Memory B cell (primary cell): ENCODE data around the gene FAM186B.

Experiments
- ATAC-seq: fragments of 150-1000 bp; cut with Tn5 transposase; 2 replicates; pipeline ENCODE4 v1.10.0; 2021; ENCODE audit warnings: low read depth, mild to moderate bottlenecking, moderate library complexity
- DNase-seq, 2 donors: peaks; one replicate each; pipeline ENCODE4 v3.0.0; 2022; ENCODE audit warnings: low spot score in 2 of 2
- H3K27ac Mint-ChIP-seq: one replicate; pipeline ENCODE4 v1.8.0; 2022; ENCODE audit warnings: mild to moderate bottlenecking, moderate library complexity, mixed read lengths
- H3K27me3 Mint-ChIP-seq: one replicate; pipeline ENCODE4 v1.8.0; 2022; ENCODE audit warnings: mixed read lengths
- H3K36me3 Mint-ChIP-seq: one replicate; pipeline ENCODE4 v1.8.0; 2022; ENCODE audit warnings: mild to moderate bottlenecking, mixed read lengths
- H3K4me1 Mint-ChIP-seq: one replicate; pipeline ENCODE4 v1.8.0; 2022; ENCODE audit warnings: mixed read lengths
- H3K4me3 Mint-ChIP-seq: one replicate; pipeline ENCODE4 v1.8.0; 2022; ENCODE audit warnings: mild to moderate bottlenecking, moderate library complexity, mixed read lengths
- H3K9me3 Mint-ChIP-seq: one replicate; pipeline ENCODE4 v1.8.0; 2022; ENCODE audit warnings: mixed read lengths

FAM186B gene

GRCh38 chr12:49562233-49562632 is 43.2 kb downstream of the FAM186B start:
- Mint-ChIP-seq H3K27ac (no peak overlapping the region), H3K4me1 (peaks cover 6% of the 10 kb centered on the region), H3K9me3 (no peaks in the 10 kb centered on the region), H3K27me3 (no peaks in the 10 kb centered on the region), H3K4me3 (no peak overlapping the region), H3K36me3 (peaks cover 31% of the 10 kb centered on the region)
- no peak for DNase-seq
- no peak for ATAC-seq

DNA sequence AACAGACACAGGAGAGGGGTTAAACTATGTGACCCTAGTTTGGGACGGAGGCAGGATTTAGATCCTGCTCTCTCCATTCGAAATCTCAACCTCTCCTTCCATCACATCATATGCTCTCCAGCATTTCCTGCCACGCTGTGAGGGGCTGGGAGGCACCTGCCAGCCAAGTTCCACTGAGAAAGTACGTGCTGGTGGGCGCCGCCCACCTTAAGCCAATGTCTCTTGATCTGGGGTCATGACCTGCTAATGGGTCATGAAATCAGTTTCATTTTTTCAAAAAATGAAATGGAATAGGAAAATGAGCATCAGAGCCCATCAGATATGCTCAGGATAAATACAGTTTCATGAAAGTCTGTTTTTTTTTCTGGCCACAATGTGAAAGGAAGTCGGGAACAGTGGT is 44.7 kb downstream of the FAM186B start:
- Mint-ChIP-seq H3K27ac (no peak overlapping the region), H3K27me3 (no peaks in the 10 kb centered on the region), H3K36me3 (peaks cover 31% of the 10 kb centered on the region), H3K4me3 (no peak overlapping the region), H3K9me3 (no peaks in the 10 kb centered on the region), H3K4me1 (peaks cover 2% of the 10 kb centered on the region)
- ATAC-seq (no peak), DNase-seq (no peak)

DNA sequence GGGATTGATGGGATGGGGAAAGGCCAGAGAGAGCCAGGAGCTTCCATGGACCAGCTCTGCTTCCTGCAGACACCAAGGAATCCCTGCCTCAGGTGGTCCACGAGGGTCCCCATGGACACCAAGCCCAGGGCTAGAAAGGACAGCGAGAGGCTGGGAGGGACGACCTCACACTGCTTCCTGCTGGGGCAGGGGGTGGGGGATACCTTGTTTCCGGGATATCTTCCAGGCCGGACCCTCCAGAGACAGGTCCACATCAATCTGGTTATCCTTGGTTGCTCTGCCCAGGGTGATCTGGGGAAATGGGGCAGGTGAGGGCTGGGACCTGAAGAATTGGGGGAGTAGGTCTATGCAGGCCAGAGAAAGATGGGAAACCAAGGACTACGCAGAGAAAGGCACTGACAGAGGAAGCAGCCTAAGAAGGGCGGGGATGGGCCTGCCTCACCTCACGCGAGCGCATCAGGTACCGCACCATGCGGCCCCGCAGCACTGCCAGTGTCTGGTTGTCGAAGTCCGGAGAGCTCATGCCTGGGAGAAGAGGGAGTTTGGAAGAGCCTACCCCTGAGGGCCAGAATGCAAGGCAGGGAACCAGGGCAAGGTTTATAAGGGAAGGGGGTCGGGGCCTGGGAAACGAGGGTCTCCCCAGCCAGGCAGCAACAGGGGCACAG is 46.3 kb downstream of the FAM186B start:
- H3K27ac Mint-ChIP-seq, result no peak overlapping the region

GRCh38 chr12:49558526-49558925 is 46.9 kb downstream of the FAM186B start:
- Mint-ChIP-seq H3K4me1 (peaks cover 4% of the 10 kb centered on the region), H3K9me3 (no peaks in the 10 kb centered on the region), H3K27ac (no peak overlapping the region), H3K36me3 (peaks cover 27% of the 10 kb centered on the region), H3K27me3 (no peaks in the 10 kb centered on the region), H3K4me3 (no peak overlapping the region)
- ATAC-seq (no peak), DNase-seq (no peak)

More for the DNA sequence above, 46.3 kb downstream of the FAM186B start:
- no peaks in the 10 kb centered on the region for H3K27me3 Mint-ChIP-seq
- no peaks in the 10 kb centered on the region for H3K9me3 Mint-ChIP-seq
- H3K4me1 Mint-ChIP-seq, result peaks cover 2% of the 10 kb centered on the region
- H3K36me3 Mint-ChIP-seq, result peaks cover 31% of the 10 kb centered on the region
- DNase-seq, result no peak
- H3K4me3 Mint-ChIP-seq, result no peak overlapping the region
- ATAC-seq, result no peak

DNA sequence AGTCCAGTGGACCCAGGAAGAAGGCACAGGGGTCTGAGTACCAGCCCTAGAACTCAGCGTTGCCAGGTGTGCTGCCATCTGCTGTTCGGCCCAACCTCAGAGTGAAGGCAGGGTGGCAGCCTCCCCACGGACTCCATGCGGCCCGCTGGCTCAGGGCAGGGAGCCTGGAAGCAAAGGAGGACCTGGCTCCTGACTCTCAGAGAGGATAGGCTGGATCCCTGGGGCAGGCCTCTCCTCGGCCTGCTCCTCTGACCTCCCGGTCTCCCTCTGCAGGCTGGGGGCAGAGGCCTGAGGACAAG is 47.6 kb downstream of the FAM186B start:
- Mint-ChIP-seq H3K9me3 (no peaks in the 10 kb centered on the region), H3K27ac (no peak overlapping the region), H3K36me3 (peaks cover 25% of the 10 kb centered on the region), H3K4me1 (peaks cover 6% of the 10 kb centered on the region), H3K27me3 (no peaks in the 10 kb centered on the region), H3K4me3 (no peak overlapping the region)
- ATAC-seq (no peak), DNase-seq (no peak)

DNA sequence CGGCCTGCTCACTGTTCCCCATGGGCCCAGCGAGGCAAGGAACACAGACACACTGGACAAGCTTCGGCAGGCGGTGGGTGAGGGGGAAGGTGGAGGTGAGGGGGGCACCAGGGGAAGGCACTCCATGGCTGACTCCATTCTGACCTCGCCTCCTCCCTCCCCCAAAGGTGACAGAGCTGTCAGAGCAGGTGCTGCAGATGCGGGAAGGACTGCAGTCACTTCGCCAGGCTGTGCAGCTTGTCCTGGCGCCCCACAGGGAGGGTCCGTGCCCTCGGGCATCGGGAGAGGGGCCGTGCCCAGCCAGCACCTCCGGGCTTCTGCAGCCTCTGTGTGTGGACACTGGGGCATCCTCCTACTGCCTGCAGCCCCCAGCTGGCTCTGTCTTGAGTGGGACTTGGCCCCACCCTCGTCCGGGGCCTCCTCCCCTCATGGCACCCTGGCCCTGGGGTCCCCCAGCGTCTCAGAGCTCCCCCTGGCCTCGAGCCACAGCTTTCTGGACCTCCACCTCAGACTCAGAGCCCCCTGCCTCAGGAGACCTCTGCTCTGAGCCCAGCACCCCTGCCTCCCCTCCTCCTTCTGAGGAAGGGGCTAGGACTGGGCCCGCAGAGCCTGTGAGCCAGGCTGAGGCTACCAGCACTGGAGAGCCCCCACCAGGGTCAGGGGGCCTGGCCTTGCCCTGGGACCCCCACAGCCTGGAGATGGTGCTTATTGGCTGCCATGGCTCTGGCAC is 48.1 kb downstream of the FAM186B start:
- Mint-ChIP-seq H3K27ac (no peak overlapping the region), H3K9me3 (no peaks in the 10 kb centered on the region), H3K36me3 (peaks cover 23% of the 10 kb centered on the region), H3K4me1 (peaks cover 10% of the 10 kb centered on the region), H3K27me3 (peaks cover 3% of the 10 kb centered on the region), H3K4me3 (no peak overlapping the region)
- DNase-seq, result no peak
- no peak for ATAC-seq

GRCh38 chr12:49556391-49557186 is 48.9 kb downstream of the FAM186B start:
- no peaks in the 10 kb centered on the region for H3K9me3 Mint-ChIP-seq
- H3K4me3 Mint-ChIP-seq, result no peak overlapping the region
- DNase-seq (no peak), ATAC-seq (no peak)
- peaks cover 20% of the 10 kb centered on the region for H3K36me3 Mint-ChIP-seq
- H3K27me3 Mint-ChIP-seq, result peaks cover 4% of the 10 kb centered on the region
- H3K4me1 Mint-ChIP-seq, result peaks cover 9% of the 10 kb centered on the region
- H3K27ac Mint-ChIP-seq, result no peak overlapping the region

- Mint-ChIP-seq H3K9me3 (no peaks in the 10 kb centered on the region), H3K4me3 (no peak overlapping the region), H3K36me3 (peaks cover 19% of the 10 kb centered on the region), H3K27me3 (peaks cover 6% of the 10 kb centered on the region), H3K27ac (no peak overlapping the region), H3K4me1 (peaks cover 9% of the 10 kb centered on the region)
- DNase-seq (no peak), ATAC-seq (no peak)
Observed at GRCh38 chr12:49555631-49556390, 49.6 kb downstream of the FAM186B start.

DNA sequence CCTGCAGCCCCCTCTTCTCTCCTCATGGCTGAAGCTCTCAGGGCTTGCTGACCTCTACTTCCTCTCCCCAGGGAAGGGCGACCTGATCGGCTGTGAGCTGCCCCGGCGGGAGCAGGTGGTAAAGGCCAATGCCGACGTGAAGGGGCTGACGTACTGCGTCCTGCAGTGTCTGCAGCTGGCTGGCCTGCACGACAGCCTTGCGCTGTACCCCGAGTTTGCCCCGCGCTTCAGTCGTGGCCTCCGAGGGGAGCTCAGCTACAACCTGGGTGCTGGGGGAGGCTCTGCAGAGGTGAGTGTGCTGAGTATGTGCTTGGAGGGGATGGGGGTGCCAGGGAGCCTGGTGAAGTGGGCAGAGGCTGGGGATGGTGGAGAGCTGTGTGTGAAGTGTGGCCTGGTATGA is 51.2 kb downstream of the FAM186B start:
- no peaks in the 10 kb centered on the region for H3K9me3 Mint-ChIP-seq
- DNase-seq (no peak), ATAC-seq (no peak)
- H3K4me3 Mint-ChIP-seq, result no peak overlapping the region
- H3K36me3 Mint-ChIP-seq, result peaks cover 6% of the 10 kb centered on the region
- peaks cover 13% of the 10 kb centered on the region for H3K27me3 Mint-ChIP-seq
- peaks cover 9% of the 10 kb centered on the region for H3K4me1 Mint-ChIP-seq
- no peak overlapping the region for H3K27ac Mint-ChIP-seq

DNA sequence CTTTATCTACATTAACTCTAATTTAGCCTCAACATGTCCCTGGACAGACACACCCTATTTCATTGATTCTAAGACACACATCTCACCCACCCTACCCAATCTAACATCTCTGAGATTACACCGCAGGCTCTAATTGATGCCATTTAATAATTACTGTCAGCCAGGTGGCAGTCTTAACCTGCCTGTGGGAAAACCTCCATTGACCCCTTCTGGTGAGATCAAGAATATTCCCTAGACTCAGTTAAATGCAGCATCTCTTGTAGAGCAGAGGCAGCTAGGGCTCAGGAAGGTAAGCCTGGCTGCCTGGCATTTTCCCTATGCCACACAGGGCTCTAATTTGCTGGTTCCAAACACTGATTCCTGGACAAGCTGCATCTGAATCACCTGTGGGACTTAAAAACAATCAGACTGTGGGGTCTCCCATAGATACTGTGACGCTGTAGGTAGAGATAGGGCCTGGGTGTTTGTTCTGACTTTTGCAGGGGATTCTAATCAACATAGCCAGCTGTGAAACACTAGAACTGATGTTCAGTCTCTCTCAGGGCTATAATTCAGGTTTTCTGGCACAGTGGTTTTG is 51.8 kb downstream of the FAM186B start:
- Mint-ChIP-seq H3K4me3 (no peak overlapping the region), H3K36me3 (peaks cover 2% of the 10 kb centered on the region), H3K4me1 (peaks cover 12% of the 10 kb centered on the region), H3K27ac (no peak overlapping the region), H3K27me3 (peaks cover 16% of the 10 kb centered on the region), H3K9me3 (no peaks in the 10 kb centered on the region)
- ATAC-seq (peak; percentile 81), DNase-seq (no peak)

DNA sequence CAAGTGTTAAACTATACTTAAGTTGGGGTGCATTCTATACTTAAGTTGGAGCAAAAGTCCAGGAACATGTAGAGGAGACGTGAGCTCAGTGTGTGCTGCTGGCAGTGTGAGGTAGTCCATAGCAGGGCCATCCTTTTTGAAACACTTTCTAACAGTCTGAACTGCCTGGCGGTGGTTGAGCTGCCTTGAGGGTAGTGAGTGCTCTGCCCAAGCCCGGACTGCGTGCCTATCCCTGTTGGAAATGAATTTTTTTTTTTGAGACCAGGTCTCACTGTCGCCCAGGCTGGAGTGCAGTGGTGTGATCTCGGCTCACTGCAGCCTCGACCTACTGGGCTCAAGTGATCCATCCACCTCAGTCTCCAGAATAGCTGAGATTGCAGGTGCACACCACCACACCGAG is 52.5 kb downstream of the FAM186B start:
- no peaks in the 10 kb centered on the region for H3K36me3 Mint-ChIP-seq

GRCh38 chr12:49552425-49552824 is 53.0 kb downstream of the FAM186B start:
- ATAC-seq (no peak), DNase-seq (no peak)
- H3K4me3 Mint-ChIP-seq, result no peak overlapping the region
- peak overlapping the region; percentile 12 for H3K27ac Mint-ChIP-seq
- H3K27me3 Mint-ChIP-seq, result peaks cover 24% of the 10 kb centered on the region
- no peaks in the 10 kb centered on the region for H3K9me3 Mint-ChIP-seq
- peaks cover 12% of the 10 kb centered on the region for H3K4me1 Mint-ChIP-seq
- H3K36me3 Mint-ChIP-seq, result no peaks in the 10 kb centered on the region

More for the DNA sequence above, 52.5 kb downstream of the FAM186B start:
- Mint-ChIP-seq H3K9me3 (no peaks in the 10 kb centered on the region), H3K4me3 (no peak overlapping the region), H3K27ac (no peak overlapping the region), H3K27me3 (peaks cover 20% of the 10 kb centered on the region), H3K4me1 (peaks cover 12% of the 10 kb centered on the region)
- ATAC-seq, result no peak
- DNase-seq, result no peak

DNA sequence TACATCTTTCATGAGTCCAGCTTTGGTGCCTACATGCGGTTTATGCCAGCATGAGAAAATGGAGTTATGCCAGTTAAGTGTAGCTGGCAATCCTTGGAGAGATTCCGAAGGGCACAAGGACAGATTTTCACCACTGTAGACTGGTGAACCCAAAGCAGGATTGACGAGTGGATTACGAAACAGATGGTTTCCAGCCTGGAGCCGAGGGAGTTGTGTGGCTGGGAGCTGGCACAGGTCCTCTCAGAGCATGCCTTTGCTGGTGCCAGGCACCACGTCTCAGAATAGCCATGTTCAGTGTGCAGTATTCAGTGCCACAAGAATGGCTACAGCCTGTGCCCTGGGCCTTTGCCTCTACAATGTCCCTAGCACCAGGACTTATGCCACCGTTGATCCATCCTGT is 53.4 kb downstream of the FAM186B start:
- H3K4me3 Mint-ChIP-seq, result no peak overlapping the region
- H3K9me3 Mint-ChIP-seq, result no peaks in the 10 kb centered on the region
- peaks cover 28% of the 10 kb centered on the region for H3K27me3 Mint-ChIP-seq
- H3K36me3 Mint-ChIP-seq, result no peaks in the 10 kb centered on the region
- ATAC-seq, result no peak
- peaks cover 14% of the 10 kb centered on the region for H3K4me1 Mint-ChIP-seq
- peak overlapping the region; percentile 12 for H3K27ac Mint-ChIP-seq
- no peak for DNase-seq
